Right atrium auricular region (tissue), 2 donors: ENCODE data around the gene DPM2. TPM values are rescaled to one million over a fixed set of nuclear protein-coding genes. Genes with fewer than 3 reads are reported as not detected.

Experiments
- DNase-seq: peaks from one replicate; pipeline ENCODE4 v3.0.0-alpha.2; 2019; ENCODE audit warnings: low spot score
- H3K27ac ChIP-seq, 2 donors: fragments of 200-600 bp; sonication (generic); 1 replicate in 1 of 2; 2 replicates in 1 of 2; pipeline ENCODE4 v1.5.1; 2016 to 2019
- H3K27me3 ChIP-seq, 2 donors: fragments of 200-600 bp; sonication (generic); one replicate each; pipeline versions ENCODE4 v1.5.1 to v1.6.0; 2017 to 2019
- H3K36me3 ChIP-seq: fragments of 200-600 bp; sonication (generic); one replicate; pipeline ENCODE4 v1.5.1; 2016
- H3K4me1 ChIP-seq, 2 donors: fragments of 200-600 bp; sonication (generic); one replicate each; pipeline versions ENCODE4 v1.5.1 to v1.6.0; 2017 to 2019
- H3K4me3 ChIP-seq, 2 donors: fragments of 200-600 bp; sonication (generic); 1 replicate in 1 of 2; 2 replicates in 1 of 2; pipeline ENCODE4 v1.5.1; 2017 to 2019; ENCODE audit warnings: mild to moderate bottlenecking in 1 of 2, moderate library complexity in 1 of 2
- H3K9me3 ChIP-seq, 2 donors: fragments of 200-600 bp; sonication (generic); one replicate each; pipeline ENCODE4 v1.5.1; 2019
- CTCF ChIP-seq, 2 donors: fragments of 200-600 bp; sonication (generic); IDR thresholded peaks; one replicate each; pipeline ENCODE4 v1.5.1; 2019; ENCODE audit warnings: antibody characterized with exemption in 2 of 2
- total RNA-seq, 2 donors: library from RNA; depleted of rRNA; stranded (reverse); fragments of >200 nt; gene quantifications; one replicate each; pipeline ENCODE4 v1.1.0, GENCODE V29; 2016

The DPM2 gene
- total RNA-seq, 2 donors from 2014 or later = 4.7 to 11.4 TPM

GRCh38 chr9:127974001-127974768 is 36.5 kb upstream of the DPM2 start:
- Histone ChIP-seq H3K4me3 (no peak overlapping the region), H3K4me1 (peaks cover 0 to 98% of the 10 kb centered on the region in 2 donors), H3K36me3 (no peaks in the 10 kb centered on the region), H3K27me3 (no peaks in the 10 kb centered on the region), H3K27ac (peak overlapping the region; percentile 94 to 96), H3K9me3 (no peaks in the 10 kb centered on the region)
- DNase-seq = no peak
- TF ChIP-seq CTCF (IDR thresholded peaks at IDR 0.05) = no peak

GRCh38 chr9:127973169-127974000 is 35.7 kb upstream of the DPM2 start:
- peaks cover 0 to 98% of the 10 kb centered on the region in 2 donors for H3K4me1 ChIP-seq
- TF ChIP-seq CTCF (IDR thresholded peaks at IDR 0.05) = no peak
- DNase-seq = no peak
- H3K27ac ChIP-seq = peak overlapping the region; percentile 94 to 96
- H3K27me3 ChIP-seq = no peaks in the 10 kb centered on the region
- H3K4me3 ChIP-seq = no peak overlapping the region
- no peaks in the 10 kb centered on the region for H3K9me3 ChIP-seq
- H3K36me3 ChIP-seq = no peaks in the 10 kb centered on the region

- DNase-seq = no peak
- H3K27me3 ChIP-seq = no peaks in the 10 kb centered on the region
- H3K4me1 ChIP-seq = peaks cover 0 to 98% of the 10 kb centered on the region in 2 donors
- peak overlapping the region; percentile 94 to 96 for H3K27ac ChIP-seq
- H3K4me3 ChIP-seq = peak overlapping the region in 1 of 2 donors; percentile 3
- H3K36me3 ChIP-seq = no peaks in the 10 kb centered on the region
- no peak for TF ChIP-seq CTCF (IDR thresholded peaks at IDR 0.05)
- no peaks in the 10 kb centered on the region for H3K9me3 ChIP-seq
These were observed 34.7 kb upstream of the DPM2 start for GRCh38 chr9:127972236-127972871.

GRCh38 chr9:127971357-127972235 is 33.9 kb upstream of the DPM2 start:
- DNase-seq = no peak
- TF ChIP-seq CTCF (IDR thresholded peaks at IDR 0.05) = no peak
- H3K4me3 ChIP-seq = peak overlapping the region in 1 of 2 donors; percentile 3

More at GRCh38 chr9:127971357-127972235, 33.9 kb upstream of the DPM2 start:
- H3K36me3 ChIP-seq = no peaks in the 10 kb centered on the region
- no peaks in the 10 kb centered on the region for H3K9me3 ChIP-seq
- peaks cover 0 to 98% of the 10 kb centered on the region in 2 donors for H3K4me1 ChIP-seq
- H3K27ac ChIP-seq = peak overlapping the region; percentile 94 to 96
- no peaks in the 10 kb centered on the region for H3K27me3 ChIP-seq
